ENCODE data around the gene RB1.
A peak's percentile ranks its signal among the peaks of the same experiment; 100 is the strongest.
"Not testable (repeated sequence)": the region's sequence is repeated elsewhere in the genome, so short reads cannot be mapped to it uniquely, and the experiment has no call there.

The RB1 gene

GRCh38 chr13:48320891-48321510 lies 17.4 kb downstream of the RB1 start:
- ChIA-PET CTCF (no interaction called here), POLR2A (no interaction called here)
- TF ChIP-seq CTCF (IDR thresholded peaks at IDR 0.05; ENCODE audit: control extremely low read depth, extremely low read depth, low read depth, missing control alignments) = no peak
- no peak for DNase-seq (ENCODE audit: extremely low spot score)

GRCh38 chr13:48322294-48322693 lies 18.7 kb downstream of the RB1 start:
- CTCF ChIA-PET = no interaction called here
- DNase-seq (ENCODE audit: extremely low spot score) = no peak
- POLR2A ChIA-PET = no interaction called here
- no peak for TF ChIP-seq CTCF (IDR thresholded peaks at IDR 0.05; ENCODE audit: control extremely low read depth, extremely low read depth, low read depth, missing control alignments)

- ChIA-PET CTCF (interaction anchor here (0.9 to 5.9 kb wide), 18 partner anchors 10 to 441 kb away, joined by 3 to 123 read pairs (median 4); no protein-coding TSS in a partner anchor), POLR2A (no interaction called here)
- TF ChIP-seq CTCF (IDR thresholded peaks at IDR 0.05; ENCODE audit: control extremely low read depth, extremely low read depth, low read depth, missing control alignments) = no peak
- DNase-seq (ENCODE audit: extremely low spot score) = no peak
These were observed 30.4 kb downstream of the RB1 start for GRCh38 chr13:48333976-48334375.

- CTCF ChIA-PET = interaction anchor here (0.7 to 5.9 kb wide), 18 partner anchors 10 to 440 kb away, joined by 3 to 123 read pairs (median 4); no protein-coding TSS in a partner anchor
- TF ChIP-seq CTCF (IDR thresholded peaks at IDR 0.05; ENCODE audit: control extremely low read depth, extremely low read depth, low read depth, missing control alignments) = peak; percentile 50
These were observed 31.1 kb downstream of the RB1 start for GRCh38 chr13:48334534-48335127.

GRCh38 chr13:48339198-48339597 lies 35.6 kb downstream of the RB1 start:
- CTCF ChIA-PET = interaction anchor here (0.9 to 1.2 kb wide), 2 partner anchors 255 to 410 kb away, joined by 3 read pairs; no protein-coding TSS in a partner anchor
- POLR2A ChIA-PET; DNase-seq (ENCODE audit: extremely low spot score): not testable (repeated sequence)

More at GRCh38 chr13:48334534-48335127, 31.1 kb downstream of the RB1 start:
- POLR2A ChIA-PET = no interaction called here
- DNase-seq (ENCODE audit: extremely low spot score) = peak; percentile 29

GRCh38 chr13:48344264-48344663 lies 40.7 kb downstream of the RB1 start:
- ChIA-PET CTCF (interaction anchor here (1.1 to 2.9 kb wide), 2 partner anchors 10 to 236 kb away, joined by 3 to 10 read pairs; no protein-coding TSS in a partner anchor), POLR2A (no interaction called here)
- TF ChIP-seq CTCF (IDR thresholded peaks at IDR 0.05; ENCODE audit: control extremely low read depth, extremely low read depth, low read depth, missing control alignments) = no peak
- DNase-seq (ENCODE audit: extremely low spot score) = no peak

GRCh38 chr13:48346583-48346982 lies 43.0 kb downstream of the RB1 start:
- ChIA-PET POLR2A (no interaction called here), CTCF (interaction anchor here (1.3 kb wide), 1 partner anchor 234 kb away, joined by 4 read pairs; no protein-coding TSS in a partner anchor)
- no peak for TF ChIP-seq CTCF (IDR thresholded peaks at IDR 0.05; ENCODE audit: control extremely low read depth, extremely low read depth, low read depth, missing control alignments)
- DNase-seq (ENCODE audit: extremely low spot score) = no peak
